Measurements from ENCODE around the gene COL3A1. TPM values are rescaled to one million over a fixed set of nuclear protein-coding genes. Genes with fewer than 3 reads are reported as not detected.

COL3A1 gene
- total RNA-seq, 2 donors from 2014 or later: not detected

DNA sequence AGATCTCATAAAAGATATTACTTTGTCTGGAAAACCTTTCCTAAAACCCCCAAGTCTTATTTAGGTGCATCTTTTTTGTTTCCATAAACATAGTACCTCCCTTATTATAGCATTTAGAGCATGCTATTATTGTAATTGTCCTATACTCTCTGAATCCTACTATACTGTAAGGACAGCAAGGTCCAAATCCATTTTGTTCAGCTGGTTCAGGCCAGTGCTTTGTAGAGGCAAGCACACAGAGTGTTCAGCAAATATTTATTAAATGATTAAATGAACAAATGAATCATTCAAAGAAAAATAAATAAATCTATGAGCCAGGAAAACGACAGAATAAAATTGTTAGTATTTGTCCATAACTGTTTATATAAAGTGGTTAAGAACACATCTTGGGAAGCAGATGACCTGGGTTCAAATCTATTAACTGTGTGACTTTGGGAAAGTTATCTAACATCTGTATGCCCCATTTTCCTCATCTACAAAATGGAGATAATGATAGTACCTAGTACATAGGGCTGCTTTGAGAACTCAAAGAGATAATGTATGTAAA, 86.0 kb downstream of the COL3A1 start:
- Histone ChIP-seq H3K9ac (ENCODE audit: extremely low read depth, low read length, poor library complexity, severe bottlenecking) (no peak overlapping the region), H3K36me3 (ENCODE audit: control insufficient read depth, insufficient read depth, low read length) (peaks cover 86% of the 10 kb centered on the region), H3K4me3 (ENCODE audit: low read length) (no peak overlapping the region), H3K9me3 (ENCODE audit: control insufficient read depth, low read length) (no peaks in the 10 kb centered on the region), H3K27ac (ENCODE audit: low read depth, low read length) (no peak overlapping the region), H3K4me1 (ENCODE audit: control insufficient read depth, insufficient read depth, low read length) (no peaks in the 10 kb centered on the region), H3K27me3 (ENCODE audit: control insufficient read depth, insufficient read depth, low read length, poor library complexity, severe bottlenecking) (no peaks in the 10 kb centered on the region)
- DNase-seq: no peak
- Mint-ChIP-seq H3K4me3 (no peak overlapping the region), H3K27me3 (ENCODE audit: insufficient read depth) (no peaks in the 10 kb centered on the region), H3K9me3 (no peaks in the 10 kb centered on the region), H3K4me1 (no peaks in the 10 kb centered on the region), H3K36me3 (ENCODE audit: low read depth) (peaks cover 27% of the 10 kb centered on the region), H3K27ac (no peak overlapping the region)
- 100% methylated on average over 1 of the region's 1 CpG for WGBS, 2 experiments (ENCODE audit: insufficient coverage in 1 of 2, insufficient read length in 1 of 2)
- TF ChIP-seq, protein P1, sequence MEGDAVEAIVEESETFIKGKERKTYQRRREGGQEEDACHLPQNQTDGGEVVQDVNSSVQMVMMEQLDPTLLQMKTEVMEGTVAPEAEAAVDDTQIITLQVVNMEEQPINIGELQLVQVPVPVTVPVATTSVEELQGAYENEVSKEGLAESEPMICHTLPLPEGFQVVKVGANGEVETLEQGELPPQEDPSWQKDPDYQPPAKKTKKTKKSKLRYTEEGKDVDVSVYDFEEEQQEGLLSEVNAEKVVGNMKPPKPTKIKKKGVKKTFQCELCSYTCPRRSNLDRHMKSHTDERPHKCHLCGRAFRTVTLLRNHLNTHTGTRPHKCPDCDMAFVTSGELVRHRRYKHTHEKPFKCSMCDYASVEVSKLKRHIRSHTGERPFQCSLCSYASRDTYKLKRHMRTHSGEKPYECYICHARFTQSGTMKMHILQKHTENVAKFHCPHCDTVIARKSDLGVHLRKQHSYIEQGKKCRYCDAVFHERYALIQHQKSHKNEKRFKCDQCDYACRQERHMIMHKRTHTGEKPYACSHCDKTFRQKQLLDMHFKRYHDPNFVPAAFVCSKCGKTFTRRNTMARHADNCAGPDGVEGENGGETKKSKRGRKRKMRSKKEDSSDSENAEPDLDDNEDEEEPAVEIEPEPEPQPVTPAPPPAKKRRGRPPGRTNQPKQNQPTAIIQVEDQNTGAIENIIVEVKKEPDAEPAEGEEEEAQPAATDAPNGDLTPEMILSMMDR (conservative IDR thresholded peaks at IDR 0.05): no peak

Small RNA genes within 50 kb of the gene (microRNA-seq; reads per million reads assigned to microRNA genes)
- gene MIR1245A (ENCODE audit: borderline microRNAs expressed): not detected
- not detected for gene MIR1245B (ENCODE audit: borderline microRNAs expressed)
- gene MIR3606 (ENCODE audit: borderline microRNAs expressed): not detected

Other genes with a start within 250 kb of the COL3A1 start
- 100 to 1,000 TPM; 117 to 153 TPM for gene COL5A2, start 205.4 kb downstream of the COL3A1 start, total RNA-seq

Data from endodermal cell (in vitro differentiated cells).